GM19395 (cell line): ENCODE measurements around the gene CASZ1.

Experiments
- ATAC-seq: cut with Tn5 transposase; IDR thresholded peaks from one replicate; pipeline ENCODE4 v1.9.1; 2021; ENCODE audit warnings: mild to moderate bottlenecking, moderate library complexity; ENCODE audit not compliant: unreplicated experiment

Gene CASZ1

DNA sequence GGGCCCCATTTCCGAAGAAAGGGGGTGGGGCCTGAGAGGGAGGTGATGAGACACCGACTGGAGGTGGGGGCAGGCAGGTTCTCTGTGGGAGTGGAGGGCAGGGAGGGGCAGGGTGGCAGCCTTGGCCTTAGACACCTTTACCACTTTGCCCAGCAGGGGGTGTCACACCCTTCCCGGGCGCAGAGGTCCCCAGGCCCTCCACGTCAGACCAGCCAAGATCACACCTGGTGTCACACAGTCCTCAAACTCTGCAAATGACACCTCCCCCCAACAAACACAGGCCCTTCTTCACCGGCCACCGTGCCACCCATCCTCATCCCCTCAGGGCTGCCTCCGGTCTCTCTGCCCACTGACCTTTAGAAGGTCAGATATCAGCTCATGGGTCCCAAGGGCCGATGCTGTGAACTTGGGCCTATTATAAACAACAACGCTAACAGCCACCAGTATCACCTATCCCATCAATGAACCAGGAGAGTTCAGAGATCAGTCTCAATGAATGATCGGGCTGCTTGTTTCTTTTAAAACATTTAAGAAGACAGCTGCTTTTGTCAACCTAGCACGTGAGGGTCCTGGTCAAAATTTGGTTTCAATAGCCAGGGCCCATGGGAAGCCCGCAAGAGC, 103.9 kb downstream of the CASZ1 start:
- no peak for ATAC-seq

DNA sequence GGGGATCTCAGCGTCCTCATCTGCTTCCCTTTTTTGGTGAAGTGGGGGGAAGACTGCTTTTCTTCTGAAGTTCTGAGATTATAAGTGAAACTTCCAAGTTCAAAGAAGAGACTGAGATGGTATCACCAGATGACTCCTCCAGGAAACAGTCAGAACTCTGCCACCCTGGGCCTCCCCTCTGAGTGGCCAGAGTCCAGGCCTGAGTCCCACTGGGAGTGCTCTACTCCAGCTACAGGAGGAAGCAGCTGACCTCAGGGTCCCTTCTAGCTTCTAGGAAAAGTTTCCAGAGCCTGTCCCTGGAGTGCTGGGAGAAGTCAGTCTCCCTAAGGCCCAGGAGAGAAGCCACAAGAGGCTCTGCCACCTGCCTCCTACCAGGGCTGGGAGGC, 104.7 kb downstream of the CASZ1 start:
- no peak for ATAC-seq

DNA sequence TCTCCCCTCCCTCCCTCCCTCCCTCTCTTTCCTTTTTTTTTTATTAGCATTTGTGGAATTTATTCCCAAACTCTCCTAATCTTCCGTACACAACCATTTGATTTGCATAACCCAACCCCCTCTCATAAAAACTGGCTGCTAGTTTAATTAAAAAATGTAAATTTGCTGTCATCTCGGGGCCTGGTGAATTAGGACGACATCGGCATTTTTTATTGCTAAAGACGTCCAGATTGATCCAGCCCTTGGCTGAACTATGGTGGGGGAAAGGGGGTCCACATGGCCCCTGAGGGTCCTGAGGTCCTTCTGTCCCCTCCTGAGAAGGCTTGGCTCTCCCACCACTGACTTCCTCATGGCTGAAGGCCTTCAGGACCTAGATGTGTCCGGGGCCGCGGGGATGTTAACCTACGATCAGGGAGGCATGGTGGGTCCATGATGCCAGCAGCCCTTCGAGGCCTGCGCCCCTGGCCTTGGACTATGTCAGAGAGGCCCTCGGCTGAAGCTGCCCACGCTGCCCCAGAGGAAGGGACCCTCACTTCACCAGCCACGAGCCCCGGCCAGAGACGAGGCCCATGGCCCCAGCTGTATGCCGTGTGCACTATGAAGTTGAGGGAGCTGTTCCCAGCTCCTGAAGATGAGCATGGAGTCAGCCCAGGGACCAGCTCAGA, 105.2 kb downstream of the CASZ1 start:
- no peak for ATAC-seq

DNA sequence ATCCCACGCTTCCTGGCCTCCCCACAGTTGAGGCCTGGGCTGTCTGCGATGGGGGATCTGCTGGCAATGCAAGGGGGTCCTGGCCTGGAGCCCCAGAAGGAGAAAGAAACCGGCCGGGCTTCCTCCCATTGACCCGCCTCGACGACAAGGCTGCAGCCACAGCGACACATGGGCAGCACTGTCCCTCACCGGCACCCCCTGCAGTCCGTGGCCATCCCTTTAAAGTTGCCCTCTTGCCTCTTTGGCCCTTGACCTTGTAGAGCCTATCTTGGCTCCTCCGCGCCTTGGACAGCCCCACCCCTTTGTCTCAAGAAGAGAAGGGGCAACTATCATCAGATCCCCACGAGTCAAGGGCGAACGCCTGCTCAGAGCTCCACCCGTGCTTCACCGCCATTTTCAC, 106.0 kb downstream of the CASZ1 start:
- no peak for ATAC-seq

DNA sequence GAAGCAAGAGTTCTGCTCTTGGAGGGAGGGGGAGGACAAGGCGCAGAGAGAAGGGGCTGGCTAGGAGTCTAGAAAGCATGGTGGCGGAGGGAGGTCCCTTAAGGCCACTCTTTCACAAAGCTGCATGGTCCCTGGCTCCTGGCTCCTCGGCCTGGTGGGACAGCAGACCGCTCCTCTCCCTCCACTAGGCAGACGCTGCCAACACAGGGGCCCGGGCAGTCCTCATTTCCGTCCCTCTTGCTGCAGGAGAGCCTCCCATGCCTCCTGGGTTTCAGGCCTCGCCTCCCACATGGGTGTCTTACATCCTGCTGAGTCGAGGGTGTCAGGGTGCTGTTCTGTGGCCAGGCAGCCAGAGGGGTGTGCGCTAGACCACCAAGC, 108.0 kb downstream of the CASZ1 start:
- no peak for ATAC-seq

DNA sequence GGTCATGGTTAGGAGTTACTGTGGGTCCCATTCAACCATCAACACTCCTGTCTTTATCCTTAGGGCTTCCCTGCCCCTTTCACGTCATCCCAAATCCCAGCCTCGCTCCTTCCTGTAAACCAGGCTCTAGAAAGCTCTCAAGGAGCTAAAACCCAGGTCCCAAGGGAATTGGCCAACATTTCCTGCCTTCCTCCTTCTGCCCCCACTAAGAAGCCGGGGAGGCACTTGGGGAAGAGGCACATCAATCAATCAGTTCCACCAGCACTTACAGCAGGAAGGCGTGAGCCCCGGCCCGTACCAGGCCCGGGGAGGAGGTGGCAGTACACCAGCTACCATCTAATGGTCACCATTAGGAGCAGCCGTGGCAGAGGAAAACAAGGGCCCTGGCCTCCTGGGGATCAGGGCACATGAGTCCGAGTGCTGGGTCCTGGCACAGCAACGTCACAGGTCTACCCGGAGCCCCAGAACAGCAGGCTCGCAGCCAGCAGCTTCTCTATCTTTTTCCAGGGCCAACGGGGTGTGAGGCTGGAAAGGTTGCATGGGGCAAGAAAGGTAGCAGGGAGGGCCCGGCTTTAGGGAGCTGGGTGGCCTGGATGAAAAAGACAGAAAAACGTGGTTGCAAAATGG, 108.6 kb downstream of the CASZ1 start:
- ATAC-seq = no peak

DNA sequence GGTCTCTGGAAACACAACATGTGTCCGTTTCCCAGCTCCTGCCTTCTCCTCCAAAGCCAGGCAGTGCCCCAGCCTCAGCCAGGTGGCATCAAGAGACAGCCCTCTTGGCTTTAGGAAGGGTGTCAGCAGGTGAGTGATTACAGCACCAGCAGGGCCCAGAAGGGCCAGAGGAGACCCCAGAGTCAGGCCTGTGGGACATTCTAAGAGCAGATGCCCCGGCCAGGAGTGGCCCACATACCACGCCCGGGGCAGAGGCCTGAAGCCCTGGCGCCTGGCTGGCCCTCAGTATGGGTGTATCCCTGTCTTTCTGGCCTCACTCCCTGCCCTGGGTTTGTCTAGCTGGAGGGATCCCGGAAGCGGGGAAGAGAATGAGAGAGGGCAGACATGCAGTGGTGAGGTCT, 109.2 kb downstream of the CASZ1 start:
- ATAC-seq = no peak

DNA sequence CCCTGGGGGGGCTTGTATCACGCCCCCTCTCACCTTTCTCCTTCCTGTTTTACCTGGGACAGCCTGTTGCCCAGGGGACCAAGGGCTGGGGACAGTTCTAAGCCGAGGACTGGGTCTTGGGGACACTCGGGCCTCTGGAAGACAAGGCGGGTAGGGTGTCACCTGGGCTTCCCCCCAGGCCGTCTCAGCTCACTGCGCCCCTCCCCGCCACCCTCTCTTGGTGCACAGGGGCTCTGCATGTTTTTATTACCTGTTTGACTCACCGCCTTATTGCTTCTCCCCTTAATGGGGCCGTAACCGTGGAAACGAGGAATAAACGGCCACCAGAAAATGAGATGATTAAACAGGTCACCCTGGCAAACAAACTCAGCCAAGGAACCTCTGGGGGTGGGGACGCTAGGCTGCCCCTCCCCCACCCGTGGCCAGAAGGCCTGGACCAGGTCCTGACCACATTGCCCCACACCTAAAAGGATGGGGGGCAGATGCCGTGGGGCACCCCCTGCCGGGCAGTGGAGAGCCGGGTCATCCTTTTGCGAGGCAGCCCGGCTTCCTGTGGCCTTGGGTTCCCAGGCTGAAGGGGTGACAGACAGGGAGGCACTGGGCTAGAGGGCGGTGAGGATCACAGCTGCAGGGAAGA, 109.9 kb downstream of the CASZ1 start:
- ATAC-seq = no peak

DNA sequence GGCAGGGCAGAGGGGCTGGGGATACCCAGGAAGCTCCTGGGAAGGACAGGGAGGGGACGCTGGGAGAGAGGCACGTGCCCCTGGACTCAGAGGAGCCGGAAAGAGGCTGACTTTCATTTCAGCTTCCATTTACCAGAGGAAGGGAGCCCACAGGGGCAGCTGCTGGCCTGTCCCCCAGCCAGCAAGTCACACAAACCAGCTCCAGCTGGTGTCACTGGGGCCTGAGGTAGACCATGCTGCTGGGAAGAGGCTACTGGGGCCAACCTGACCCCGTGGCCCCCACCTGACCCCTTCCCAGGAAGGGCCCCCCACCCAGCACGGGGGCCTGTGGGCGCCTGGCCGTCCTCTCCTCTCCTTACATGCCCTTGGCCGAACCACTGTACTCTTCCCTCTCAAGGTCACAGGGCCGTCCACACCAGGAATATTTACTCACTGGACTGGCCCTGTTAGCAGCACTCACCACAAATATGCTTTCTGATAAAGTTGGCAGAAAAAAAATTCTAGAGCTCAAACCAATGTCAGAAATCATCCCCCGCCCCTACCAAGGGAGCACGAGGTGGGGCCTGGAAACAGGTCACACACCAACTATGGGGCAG, 110.5 kb downstream of the CASZ1 start:
- no peak for ATAC-seq

DNA sequence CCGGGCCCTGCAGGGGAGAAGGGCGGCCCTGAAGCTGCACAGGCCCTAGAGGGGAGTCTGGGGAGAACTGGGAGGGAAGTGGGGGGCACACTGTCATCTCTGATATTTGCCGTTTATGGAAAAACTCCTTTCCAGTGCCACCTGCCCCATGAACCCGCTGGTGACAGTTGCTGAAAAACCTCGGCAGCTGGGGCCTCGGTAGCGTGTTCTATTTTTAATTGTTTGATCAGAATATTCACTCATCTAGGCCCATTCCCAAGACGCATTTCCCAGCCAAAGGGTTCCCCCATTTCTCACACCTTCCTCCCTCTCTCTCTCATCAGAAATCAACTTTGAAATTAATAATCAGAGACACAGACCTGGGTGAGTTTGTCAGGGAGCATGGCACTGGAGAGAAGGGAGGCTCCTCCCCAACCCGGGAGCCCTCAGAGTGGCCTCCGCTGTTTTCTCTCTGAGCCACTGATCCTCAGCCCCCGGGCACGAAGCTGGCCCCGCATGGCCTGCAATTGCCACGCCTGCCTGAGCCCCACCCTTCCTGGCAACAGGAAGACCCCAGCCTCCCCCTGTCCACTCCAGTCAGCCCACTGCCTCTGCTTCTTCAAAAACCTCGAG, 111.1 kb downstream of the CASZ1 start:
- ATAC-seq = no peak

DNA sequence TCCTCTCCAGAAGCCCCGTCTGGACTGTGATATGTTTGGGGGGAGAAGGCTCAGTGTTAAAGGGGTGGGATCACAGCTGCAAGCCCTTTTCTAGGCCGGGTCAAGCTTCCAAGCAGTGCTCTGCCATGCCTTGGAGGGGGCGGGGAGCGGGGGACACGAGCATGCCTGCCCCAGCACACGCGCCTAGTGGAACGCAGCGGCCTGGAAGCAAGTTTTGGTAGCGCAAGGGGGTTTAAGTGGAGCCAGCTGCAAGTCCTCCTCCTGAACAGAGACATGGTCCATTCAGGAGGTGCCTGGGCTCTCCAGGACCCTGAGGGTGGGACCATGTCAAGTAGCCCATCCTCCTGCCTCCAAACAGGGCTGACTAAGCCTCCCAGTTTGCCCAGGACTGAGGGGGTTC, 112.2 kb downstream of the CASZ1 start:
- ATAC-seq = no peak

DNA sequence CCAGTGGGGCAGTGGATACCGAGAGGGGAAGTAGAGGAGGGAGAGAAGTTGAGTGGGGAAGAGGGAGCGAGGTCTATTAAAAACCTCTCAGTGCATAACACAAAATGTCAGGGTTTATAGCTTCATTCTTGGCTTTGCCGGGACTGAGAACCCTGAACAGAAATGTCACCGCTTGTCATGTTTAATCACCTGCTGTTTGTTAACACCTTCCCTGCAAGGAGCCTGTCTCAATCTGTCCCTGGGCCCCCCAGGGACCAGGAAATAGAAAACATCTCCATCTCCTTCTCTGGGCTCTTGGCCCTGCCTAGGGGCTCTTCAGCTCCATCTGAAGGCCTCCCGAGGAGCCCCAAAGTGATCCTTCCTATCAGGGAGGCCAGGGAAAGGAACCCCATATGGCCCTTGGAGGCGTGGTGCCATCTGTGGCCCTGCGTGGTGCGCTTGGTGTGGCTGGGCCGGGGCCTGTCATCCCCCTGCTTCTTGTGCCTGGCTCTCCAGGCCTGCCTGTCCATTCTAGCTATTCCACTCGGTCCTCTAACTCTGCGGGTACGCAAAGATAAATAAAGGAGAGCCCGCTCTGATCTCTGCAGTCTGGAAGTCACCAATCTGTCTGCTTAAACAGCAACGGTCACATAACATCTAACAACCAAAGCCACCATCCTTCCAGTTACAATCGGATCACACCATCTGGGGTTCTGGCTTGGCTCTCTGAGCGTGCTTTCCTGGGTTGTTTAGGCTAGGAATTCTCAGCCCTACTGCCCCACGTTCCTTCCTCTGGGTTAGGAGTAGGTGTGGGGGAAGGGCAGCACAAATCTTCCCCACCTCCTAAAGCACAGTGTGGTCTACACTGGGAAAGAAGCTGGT, 113.8 kb downstream of the CASZ1 start:
- ATAC-seq = no peak

DNA sequence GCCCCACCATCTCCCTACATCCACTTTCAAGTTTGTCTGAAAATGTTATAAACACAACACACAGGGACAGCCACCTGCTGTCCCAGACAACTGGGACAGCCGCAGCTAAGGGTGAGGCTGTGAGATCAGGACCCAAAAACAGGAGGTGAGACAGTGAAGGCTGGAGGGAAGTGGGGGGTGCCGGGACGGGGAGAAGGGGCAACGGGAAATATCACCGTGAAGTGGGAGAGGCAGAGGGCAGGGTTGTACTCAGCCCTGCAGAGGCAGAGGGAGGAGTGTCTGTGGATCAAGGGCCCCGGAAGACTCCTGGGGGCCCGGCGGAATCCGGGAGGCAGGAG, 114.4 kb downstream of the CASZ1 start:
- no peak for ATAC-seq

DNA sequence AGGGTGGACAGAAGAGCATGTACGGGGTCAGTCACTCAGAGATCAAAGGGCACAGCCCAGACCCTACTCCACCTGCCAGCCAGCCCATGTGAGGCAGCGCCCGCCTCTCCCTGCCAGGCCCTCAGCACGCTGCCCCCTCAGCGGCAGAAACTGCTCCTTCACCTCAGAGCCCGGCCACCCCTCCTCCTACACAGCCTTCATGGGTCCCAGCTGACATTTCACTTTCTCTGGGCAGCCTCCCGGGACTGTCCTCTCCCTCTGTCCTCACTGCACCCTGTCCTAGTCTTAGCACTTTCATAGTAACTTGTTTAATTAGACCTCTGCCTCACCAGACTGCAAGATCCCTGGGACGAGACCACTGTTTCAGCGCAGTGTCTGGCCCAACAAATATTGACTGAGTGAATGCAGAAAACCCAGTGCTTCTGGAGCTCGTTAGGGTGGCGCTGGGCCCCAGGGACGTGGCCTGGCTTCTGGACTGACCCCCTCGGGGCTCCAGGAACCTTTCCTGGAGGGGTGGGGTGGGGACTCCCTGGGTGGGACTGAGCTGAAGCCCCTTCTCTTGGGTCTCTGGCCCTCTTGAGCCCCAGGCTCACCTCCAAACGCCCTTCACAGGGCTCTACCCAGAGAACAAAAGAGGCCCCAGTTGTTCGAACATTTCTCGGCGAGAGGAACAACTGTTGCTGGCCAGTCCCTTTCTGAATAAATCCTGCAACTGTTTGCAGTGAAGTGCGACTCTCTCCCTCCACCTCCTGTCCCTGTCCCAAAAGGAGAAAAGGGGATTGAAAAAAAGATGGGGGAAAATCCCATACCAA, 114.9 kb downstream of the CASZ1 start:
- no peak for ATAC-seq

DNA sequence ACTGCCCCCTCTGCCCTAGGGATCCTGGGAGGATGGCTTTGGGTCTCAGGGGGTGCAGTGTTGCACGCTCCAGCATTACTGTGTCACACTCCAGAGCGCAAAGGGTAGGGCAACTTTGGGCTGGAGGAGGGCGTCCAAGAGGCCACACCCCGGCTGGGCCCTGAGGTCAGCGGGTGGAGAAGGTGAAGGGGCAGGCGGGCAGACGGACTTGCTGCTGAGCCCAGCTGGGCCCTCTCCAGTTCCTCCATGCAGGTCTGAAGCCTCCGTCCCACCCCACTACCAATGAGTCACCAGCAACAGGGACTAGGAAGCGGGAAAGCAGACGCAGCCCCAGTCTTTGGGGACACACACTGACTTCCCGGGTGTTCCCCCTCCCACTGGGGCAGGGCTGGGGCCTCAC, 116.0 kb downstream of the CASZ1 start:
- ATAC-seq = no peak

DNA sequence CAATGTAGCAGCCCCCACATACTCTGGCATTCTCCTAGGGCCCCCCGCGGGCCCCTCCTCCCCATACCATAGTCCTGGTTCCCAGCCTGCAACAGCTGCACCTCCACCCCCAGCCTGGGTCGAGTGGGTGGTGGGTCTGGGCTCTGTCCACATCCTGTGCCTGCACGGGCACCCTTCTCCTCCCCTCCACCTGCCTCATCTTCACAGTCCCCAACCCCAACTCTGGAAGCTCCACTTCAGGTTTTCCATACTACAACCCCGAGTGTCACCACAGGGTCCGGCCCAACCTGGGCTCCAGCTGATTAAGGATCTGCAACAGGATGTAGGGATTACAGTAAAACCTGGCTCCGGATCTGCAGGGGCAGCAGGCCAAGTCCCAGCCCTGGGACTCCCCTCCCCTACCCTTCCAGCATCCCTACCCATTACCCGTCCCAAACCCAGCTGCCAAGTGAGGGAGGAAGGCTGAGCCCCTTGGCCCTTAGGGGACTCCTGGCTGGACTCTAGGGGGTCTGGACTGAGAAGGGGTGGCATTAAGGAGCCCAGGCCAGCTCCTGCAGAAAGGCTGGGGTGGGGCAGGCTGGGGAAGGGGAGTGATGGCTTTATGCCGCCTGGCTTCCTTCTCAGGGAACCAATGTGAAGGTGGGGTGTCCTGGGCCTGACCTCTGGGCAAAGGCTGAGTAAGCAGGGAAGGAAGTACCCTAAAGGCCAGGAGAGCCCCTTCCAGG, 116.8 kb downstream of the CASZ1 start:
- no peak for ATAC-seq

DNA sequence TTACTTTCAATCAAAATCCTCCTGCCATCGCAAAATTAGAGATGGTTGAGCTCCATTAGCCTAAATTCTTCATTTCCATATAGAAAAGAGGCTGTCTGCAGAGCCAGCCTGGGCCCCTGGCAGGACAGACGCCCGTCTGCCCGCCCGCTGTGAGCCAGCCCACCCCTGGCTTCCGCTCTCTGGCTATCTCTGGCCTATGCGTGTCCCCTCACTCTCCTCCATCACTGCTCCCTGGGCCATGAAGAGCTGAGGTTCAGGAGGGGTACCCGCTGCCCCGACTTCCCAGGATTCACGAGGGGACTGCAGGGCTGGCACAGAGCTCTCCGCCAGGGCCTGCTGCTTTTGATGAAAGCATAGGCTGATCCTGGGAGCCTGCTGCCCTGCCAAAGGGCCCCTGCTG, 117.6 kb downstream of the CASZ1 start:
- no peak for ATAC-seq

DNA sequence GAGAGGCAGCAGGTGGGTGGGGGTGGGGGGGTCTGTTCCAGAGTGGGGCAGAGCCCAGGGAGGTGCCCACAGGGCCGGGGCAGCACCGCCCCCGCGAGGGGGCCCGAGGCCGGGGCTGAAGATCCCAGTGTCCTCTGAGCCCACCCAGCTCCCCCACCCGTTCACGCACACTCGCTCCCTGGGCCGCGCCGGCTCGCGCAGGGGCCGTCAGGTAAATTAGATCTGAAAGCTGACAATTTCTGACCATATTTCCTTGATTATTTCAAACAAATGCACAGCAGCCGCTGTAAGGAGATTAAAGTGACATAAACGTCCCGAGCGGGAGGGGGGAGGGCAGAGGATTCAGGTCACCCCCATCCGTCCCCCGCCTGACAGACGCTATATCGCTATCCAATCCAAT, 118.0 kb downstream of the CASZ1 start:
- ATAC-seq = no peak
